Right kidney (tissue), 1 donor: ENCODE measurements around the gene DPP6.

Experiments
- DNase-seq: peaks from one replicate; pipeline ENCODE4 v3.0.0-alpha.2; 2016

DPP6 gene

GRCh38 chr7:154881526-154881925 lies 829.3 kb downstream of the DPP6 start:
- no peak for DNase-seq

DNA sequence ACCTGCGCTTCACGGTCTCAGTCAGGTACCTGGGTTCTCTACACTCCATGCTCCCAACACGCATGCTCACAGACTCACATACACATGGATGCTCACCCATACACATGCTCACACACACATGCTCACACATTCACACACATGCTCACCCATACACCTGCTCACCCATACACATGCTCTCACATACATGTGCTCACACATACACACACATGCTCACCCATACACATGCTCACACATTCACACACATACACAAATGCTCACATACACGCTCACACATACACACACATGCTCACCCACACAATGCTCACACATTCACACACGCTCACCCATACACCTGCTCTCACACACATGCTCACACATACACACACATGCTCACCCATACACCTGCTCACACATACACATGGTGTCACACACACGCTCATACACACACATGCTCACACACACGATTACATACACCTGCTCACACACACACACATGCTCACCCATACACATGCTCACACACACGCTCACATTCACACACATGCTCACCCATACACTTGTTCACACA lies 830.8 kb downstream of the DPP6 start:
- DNase-seq, result no peak

GRCh38 chr7:154884348-154884920 lies 832.2 kb downstream of the DPP6 start:
- no peak for DNase-seq

DNA sequence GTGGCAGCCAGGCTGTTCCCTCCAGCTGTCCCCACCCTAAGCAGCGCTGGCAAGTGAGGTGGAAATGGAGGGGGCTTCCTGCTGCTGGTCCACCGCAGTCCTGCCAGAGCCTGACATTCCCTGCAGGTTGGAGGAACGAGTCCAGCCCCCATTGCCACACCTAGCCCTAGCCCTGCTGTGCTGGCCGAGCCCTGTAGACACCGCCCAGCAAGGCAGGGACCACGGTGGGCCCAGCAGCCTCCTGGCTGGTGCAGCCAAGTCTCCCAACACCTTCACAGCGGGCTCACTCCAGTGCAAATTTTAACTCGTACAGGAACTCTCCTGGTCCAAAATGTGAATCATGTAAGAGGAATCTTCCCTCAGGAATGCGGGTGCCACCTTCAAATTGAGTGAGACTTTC lies 834.4 kb downstream of the DPP6 start:
- DNase-seq, result no peak

DNA sequence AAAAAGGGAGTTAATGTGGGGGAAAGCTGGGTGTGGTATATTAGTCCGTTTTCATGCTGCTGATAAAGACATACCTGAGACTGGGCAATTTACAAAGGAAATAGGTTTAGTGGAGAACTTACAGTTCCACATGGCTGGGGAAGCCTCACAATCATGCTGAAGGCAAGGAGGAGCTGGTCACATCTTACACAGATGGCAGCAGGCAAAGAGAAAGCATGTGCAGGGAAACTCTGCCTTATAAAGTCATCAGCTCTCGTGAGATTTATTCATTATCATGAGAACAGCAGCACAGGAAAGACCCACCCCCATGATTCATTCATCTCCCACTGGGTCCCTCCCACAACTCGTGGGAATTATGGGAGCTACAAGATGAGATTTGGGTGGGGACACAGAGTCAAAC lies 836.5 kb downstream of the DPP6 start:
- no peak for DNase-seq

GRCh38 chr7:154892459-154892858 lies 840.3 kb downstream of the DPP6 start:
- DNase-seq, result no peak

GRCh38 chr7:154896076-154896475 lies 843.9 kb downstream of the DPP6 start:
- DNase-seq, result no peak

DNA sequence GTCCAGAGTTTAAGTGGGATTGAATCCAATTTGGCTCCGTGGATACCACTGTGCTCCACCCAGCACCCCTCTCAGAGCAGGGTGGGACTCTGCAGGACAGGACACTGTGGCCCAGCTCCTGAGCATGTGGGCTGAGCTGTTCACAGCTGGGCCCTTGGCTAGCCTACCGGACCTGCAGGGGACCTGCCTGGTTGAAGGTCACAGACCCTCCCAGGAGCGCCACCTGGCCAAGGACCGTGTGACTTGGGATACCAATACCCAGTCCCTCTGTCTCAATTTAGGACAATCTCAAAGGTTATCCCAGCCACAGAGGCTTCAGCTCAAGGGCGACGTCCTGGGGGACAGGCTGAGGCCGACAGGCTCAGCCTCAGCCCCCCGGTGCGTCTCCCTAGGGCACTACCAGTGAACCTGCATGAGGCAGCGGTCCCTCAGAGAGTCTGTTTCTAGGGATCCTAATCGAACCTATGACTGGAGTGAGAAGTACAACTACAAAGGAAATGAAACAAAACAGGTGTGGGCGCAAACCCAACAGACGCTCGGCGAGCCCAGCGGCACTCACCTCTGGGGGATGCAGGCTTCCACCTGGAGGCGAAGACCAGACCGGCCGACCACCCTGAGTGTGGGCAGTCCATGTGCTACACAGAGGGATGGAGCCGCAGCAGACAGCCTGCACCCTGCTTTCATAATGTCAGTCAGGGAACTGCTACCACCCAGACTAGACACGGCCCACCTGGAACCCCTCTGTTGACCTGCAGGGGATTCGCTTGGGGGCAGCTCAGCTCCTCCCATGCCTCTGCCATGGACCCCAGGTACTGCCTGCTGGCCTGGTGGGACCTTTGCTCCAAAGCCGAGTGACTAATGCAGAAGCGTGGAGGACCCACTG lies 847.0 kb downstream of the DPP6 start:
- DNase-seq, result no peak

GRCh38 chr7:154899862-154900261 lies 847.7 kb downstream of the DPP6 start:
- no peak for DNase-seq

GRCh38 chr7:154902600-154903082 lies 850.4 kb downstream of the DPP6 start:
- DNase-seq, result no peak

DNA sequence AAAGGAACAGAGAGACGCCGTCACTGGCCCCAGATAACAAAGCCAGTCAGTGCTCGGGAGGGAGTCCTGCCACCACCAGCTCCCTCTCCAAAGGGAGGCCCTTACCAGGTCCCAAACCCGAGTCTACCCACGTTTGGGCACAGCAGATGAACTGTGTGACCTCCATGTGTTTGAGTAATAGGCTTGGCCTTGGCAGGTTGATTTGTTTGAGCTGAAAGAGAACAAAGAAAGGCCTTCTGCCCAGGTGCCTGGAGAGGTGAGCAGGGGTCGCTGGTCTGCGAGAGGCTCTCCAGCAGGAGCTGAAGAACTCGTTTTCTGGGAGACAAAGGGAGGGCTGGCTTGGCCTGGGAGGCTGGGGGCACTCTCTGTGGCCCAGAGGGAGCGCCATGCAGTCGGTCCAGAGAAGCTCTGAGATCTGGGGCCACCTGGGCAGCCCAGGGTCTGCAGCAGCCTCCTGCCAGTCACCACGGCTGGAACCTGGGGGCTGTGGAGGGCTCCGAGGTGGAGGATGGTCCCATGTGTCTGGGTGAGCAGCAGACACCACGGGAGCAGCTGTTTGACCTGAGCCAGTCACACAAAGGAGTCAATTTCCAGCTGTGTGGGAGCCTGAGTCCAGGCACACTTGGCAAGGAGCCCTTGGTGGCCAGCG lies 851.0 kb downstream of the DPP6 start:
- no peak for DNase-seq

GRCh38 chr7:154905146-154905545 lies 852.9 kb downstream of the DPP6 start:
- no peak for DNase-seq

DNA sequence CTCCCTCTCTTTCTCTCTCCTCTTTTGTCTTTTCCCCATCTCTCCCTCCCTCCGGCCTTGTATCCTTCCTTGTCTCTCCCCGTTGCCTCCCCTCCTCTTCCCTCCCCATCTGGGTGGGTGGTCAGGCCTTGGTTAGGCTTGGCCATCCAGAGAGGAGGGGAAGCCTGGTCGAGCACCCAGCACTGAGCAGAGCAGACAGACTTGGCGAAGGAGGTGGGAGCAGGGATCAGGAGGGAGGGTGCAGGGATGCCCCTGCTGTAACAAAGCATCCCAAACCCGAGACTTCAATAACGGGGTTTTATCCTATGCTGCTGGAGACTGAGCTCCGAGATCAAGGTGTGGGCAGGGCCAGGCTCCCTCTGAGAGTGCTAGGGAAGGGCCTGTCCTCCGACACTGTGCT lies 853.4 kb downstream of the DPP6 start:
- DNase-seq, result no peak

GRCh38 chr7:154906201-154906600 lies 854.0 kb downstream of the DPP6 start:
- no peak for DNase-seq

DNA sequence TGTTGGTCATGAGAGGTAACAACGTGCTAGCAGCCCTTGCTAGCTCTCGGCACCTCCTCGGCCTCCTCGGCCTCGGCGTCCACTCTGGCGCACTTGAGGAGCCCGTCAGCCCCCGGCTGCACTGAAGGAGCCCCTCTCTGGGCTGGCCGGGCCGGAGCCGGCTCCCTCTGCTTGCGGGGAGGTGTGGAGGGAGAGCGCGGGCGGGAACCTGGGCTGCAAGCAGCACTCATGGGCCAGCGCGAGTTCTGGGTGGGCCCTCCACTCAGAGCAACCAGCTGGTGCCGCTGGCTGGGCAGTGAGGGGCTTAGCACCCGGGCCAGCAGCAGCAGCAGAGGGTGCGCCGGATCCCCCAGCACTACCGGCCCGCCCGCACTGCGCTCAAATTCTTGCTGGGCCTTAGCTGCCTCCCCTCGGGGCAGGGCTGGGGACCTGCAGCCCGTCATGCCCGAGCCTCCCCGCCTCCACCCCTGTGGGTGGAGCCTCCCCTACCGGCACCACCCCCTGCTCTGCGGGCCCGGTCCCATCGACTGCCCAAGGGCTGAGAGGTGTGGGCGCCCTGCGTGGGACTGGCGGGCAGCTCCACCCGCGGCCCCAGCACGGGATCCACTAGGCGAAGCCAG lies 854.6 kb downstream of the DPP6 start:
- DNase-seq, result no peak

GRCh38 chr7:154907651-154908620 lies 855.7 kb downstream of the DPP6 start:
- no peak for DNase-seq

GRCh38 chr7:154909241-154910105 lies 857.3 kb downstream of the DPP6 start:
- DNase-seq, result no peak

- no peak for DNase-seq
Observed at GRCh38 chr7:154910125-154910524, 857.9 kb downstream of the DPP6 start.

DNA sequence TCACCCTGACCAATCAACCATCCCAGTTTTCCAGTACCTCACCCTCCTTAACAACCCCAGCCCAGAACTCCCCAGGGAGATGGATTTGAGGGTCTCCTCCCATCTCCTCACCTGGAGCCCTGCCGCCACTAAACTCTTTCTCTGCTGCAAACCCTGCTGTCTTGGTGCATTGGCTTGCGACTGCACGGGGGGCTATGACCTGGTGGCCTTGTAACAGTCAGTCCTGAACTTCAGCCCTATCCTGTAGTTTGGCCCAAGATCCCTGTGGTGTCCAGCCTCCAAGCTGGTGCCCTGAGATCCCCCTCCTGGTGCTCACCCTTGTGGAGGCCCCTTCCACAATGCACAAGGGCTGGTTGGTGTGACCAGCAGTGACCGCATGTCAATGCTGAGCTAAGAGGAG lies 858.8 kb downstream of the DPP6 start:
- DNase-seq, result no peak

- DNase-seq, result no peak
Observed at GRCh38 chr7:154911411-154911810, 859.2 kb downstream of the DPP6 start.
